ENCODE results near the gene BCAN. TPM values are rescaled to one million over a fixed set of nuclear protein-coding genes. Genes with fewer than 3 reads are reported as not detected.

Gene BCAN
- total RNA-seq, 1 donor from 2014 or later, result 2.0 TPM

DNA sequence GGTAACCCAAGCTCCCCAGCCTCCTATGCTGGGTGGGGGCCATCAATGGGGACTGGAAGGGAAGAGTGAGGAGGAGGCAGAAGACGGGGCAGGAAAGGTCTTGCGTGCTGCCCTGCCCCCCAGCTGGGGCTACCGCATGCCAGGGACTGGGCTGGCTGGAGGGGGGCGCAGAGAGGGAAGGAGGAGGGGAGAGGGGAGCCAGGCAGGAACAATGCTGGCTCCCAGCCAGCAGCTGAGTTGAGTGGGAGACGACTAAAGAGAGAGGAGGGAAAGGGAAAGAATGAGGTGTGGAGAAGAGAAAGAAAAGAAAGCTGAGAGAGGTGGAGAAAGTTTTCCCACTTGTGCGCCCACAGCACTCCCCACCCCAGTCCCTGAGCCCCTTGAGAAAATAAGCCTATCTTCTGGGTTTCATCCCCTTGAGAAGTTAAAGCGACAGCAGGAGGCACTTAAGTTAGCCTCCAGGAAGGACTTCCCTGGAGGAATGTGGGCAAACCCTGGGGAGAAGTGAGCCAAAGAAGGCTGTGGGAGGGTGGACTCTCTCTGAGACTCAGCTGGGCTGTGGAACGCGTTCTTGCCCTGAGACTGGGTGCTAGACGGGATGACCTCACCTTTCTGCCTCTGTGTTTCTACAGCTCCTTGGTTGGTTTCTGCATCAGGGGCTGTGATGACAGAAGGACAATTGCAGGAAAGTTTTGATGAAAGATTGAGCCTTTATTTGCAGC, 48.2 kb downstream of the BCAN start:
- H3K27me3 ChIP-seq, result no peaks in the 10 kb centered on the region
- no peaks in the 10 kb centered on the region for H3K9me3 ChIP-seq
- H3K4me1 ChIP-seq, result peaks cover 57% of the 10 kb centered on the region
- H3K4me3 ChIP-seq, result peak overlapping the region in 1 of 2 donors; percentile 15
- TF ChIP-seq POLR2AphosphoS5 (IDR thresholded peaks at IDR 0.05; ENCODE audit: insufficient read depth in 1 of 2, low read depth in 1 of 2), result no peak
- DNase-seq (ENCODE audit: extremely low spot score in 2 of 2), result no peak
- peak overlapping the region; percentile 60 for H3K27ac ChIP-seq
- no peaks in the 10 kb centered on the region for H3K36me3 ChIP-seq
- intact Hi-C loops (cut with DNase I), result loop anchor here (1.0 kb wide), 1 partner anchor 36 kb away; no protein-coding TSS in a partner anchor

- intact Hi-C loops (cut with DNase I), result no loop called here
- no peaks in the 10 kb centered on the region for H3K27me3 ChIP-seq
- no peak for DNase-seq (ENCODE audit: extremely low spot score in 2 of 2)
- H3K27ac ChIP-seq, result peak overlapping the region; percentile 52
- H3K4me1 ChIP-seq, result peaks cover 57% of the 10 kb centered on the region
- TF ChIP-seq, protein P1, sequence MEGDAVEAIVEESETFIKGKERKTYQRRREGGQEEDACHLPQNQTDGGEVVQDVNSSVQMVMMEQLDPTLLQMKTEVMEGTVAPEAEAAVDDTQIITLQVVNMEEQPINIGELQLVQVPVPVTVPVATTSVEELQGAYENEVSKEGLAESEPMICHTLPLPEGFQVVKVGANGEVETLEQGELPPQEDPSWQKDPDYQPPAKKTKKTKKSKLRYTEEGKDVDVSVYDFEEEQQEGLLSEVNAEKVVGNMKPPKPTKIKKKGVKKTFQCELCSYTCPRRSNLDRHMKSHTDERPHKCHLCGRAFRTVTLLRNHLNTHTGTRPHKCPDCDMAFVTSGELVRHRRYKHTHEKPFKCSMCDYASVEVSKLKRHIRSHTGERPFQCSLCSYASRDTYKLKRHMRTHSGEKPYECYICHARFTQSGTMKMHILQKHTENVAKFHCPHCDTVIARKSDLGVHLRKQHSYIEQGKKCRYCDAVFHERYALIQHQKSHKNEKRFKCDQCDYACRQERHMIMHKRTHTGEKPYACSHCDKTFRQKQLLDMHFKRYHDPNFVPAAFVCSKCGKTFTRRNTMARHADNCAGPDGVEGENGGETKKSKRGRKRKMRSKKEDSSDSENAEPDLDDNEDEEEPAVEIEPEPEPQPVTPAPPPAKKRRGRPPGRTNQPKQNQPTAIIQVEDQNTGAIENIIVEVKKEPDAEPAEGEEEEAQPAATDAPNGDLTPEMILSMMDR (IDR thresholded peaks at IDR 0.05), result no peak
- no peaks in the 10 kb centered on the region for H3K36me3 ChIP-seq
- no peaks in the 10 kb centered on the region for H3K9me3 ChIP-seq
- H3K4me3 ChIP-seq, result no peak overlapping the region
Observed at GRCh38 chr1:156690675-156691036, 48.7 kb downstream of the BCAN start.

- H3K27me3 ChIP-seq, result no peaks in the 10 kb centered on the region
- intact Hi-C loops (cut with DNase I), result no loop called here
Observed at GRCh38 chr1:156691191-156691590, 49.3 kb downstream of the BCAN start.

DNA sequence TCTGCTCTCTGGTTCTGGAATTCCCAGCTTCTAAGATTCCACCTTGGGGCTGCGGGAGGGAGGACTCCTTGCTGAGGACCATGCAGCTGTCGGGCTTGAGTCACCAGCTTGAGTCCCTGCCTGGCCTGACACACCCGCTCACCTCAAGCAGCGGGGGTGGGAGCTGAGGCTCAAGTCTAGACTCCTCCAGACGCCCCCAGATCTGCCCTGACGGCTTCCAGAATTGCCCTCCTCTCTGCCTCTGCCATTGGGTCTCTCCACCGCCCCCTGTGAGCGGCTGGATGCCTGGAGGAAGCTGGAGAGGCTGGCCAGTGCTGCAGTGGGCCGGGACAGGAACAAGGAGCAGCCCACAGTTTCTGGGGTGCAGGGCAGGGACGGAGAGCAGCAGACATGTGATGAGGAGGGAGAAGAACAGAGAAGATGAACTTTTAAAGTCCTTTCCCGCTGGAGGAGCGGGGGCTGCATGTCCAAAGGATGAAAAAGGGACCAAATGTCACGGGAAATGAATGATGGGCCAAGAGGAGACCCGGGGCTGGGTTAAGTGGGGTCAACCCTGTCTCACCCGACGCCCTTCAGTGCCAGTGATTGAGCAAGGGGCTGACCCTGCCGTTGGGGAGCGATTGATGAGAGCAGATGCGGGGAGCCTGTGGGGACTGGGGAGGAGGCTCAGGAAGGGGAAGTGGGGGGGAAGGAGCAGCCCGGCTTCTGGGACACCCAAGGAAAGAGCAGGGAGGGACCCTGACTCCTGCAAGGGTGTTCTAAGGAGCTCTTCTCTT, 49.9 kb downstream of the BCAN start:
- intact Hi-C loops (cut with DNase I), result no loop called here
- Histone ChIP-seq H3K4me3 (no peak overlapping the region), H3K27ac (peak overlapping the region; percentile 52), H3K36me3 (no peaks in the 10 kb centered on the region), H3K9me3 (no peaks in the 10 kb centered on the region), H3K4me1 (peaks cover 57% of the 10 kb centered on the region), H3K27me3 (no peaks in the 10 kb centered on the region)
- no peak for DNase-seq (ENCODE audit: extremely low spot score in 2 of 2)
- peak in 1 of 2 donors; percentile 29 for TF ChIP-seq POLR2AphosphoS5 (IDR thresholded peaks at IDR 0.05; ENCODE audit: insufficient read depth in 1 of 2, low read depth in 1 of 2)
- no peak for TF ChIP-seq POLR2A (IDR thresholded peaks at IDR 0.05)
- TF ChIP-seq, protein P1 (IDR thresholded peaks at IDR 0.05), result no peak

More at GRCh38 chr1:156691191-156691590, 49.3 kb downstream of the BCAN start:
- Histone ChIP-seq H3K36me3 (no peaks in the 10 kb centered on the region), H3K27ac (peak overlapping the region; percentile 52), H3K4me3 (no peak overlapping the region), H3K4me1 (peaks cover 57% of the 10 kb centered on the region), H3K9me3 (no peaks in the 10 kb centered on the region)
- no peak for DNase-seq (ENCODE audit: extremely low spot score in 2 of 2)
- TF ChIP-seq POLR2AphosphoS5 (IDR thresholded peaks at IDR 0.05; ENCODE audit: insufficient read depth in 1 of 2, low read depth in 1 of 2), result no peak

GRCh38 chr1:156692441-156692924, 50.6 kb downstream of the BCAN start:
- H3K4me3 ChIP-seq, result no peak overlapping the region

More at GRCh38 chr1:156692441-156692924, 50.6 kb downstream of the BCAN start:
- Histone ChIP-seq H3K36me3 (no peaks in the 10 kb centered on the region), H3K4me1 (peaks cover 57% of the 10 kb centered on the region), H3K27me3 (no peaks in the 10 kb centered on the region), H3K27ac (peak overlapping the region; percentile 52), H3K9me3 (no peaks in the 10 kb centered on the region)
- no peak for DNase-seq (ENCODE audit: extremely low spot score in 2 of 2)
- intact Hi-C loops (cut with DNase I), result no loop called here
- TF ChIP-seq POLR2AphosphoS5 (IDR thresholded peaks at IDR 0.05; ENCODE audit: insufficient read depth in 1 of 2, low read depth in 1 of 2), result no peak
- TF ChIP-seq, protein P1 (IDR thresholded peaks at IDR 0.05), result no peak
